Measurements from ENCODE around the gene DAG1. TPM values are rescaled to one million over a fixed set of nuclear protein-coding genes. Genes with fewer than 3 reads are reported as not detected.
A peak's percentile ranks its signal among the peaks of the same experiment; 100 is the strongest.

Gene DAG1
- total and polyA plus RNA-seq, 2 experiments from 2014 or later: 29.9 to 152 TPM

DNA sequence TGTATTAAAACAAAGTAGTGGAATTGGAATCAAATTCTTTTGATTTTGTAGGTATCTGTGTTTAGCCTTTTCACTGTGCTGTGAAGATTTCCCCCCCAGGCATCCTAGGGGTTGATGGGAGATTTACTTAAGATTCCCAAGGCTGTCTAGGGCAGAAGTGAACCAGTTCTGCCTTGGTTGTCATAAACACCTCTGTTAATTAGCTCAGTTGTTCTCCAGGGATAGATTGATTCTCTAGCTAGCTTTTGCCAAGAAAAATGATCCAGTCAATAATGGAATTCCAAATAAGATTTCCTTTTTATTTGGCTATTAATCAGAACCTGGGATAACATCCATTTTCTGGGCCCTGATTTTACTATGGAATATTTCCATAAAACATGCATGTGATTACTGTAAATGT lies 12.7 kb downstream of the DAG1 start:
- Mint-ChIP-seq H3K27me3 (ENCODE audit: insufficient read depth, low read depth, poor library complexity) (peaks cover 6% of the 10 kb centered on the region), H3K4me1 (peaks cover 14% of the 10 kb centered on the region), H3K36me3 (ENCODE audit: low read depth) (peaks cover 20% of the 10 kb centered on the region), H3K4me3 (no peak overlapping the region), H3K9me3 (no peaks in the 10 kb centered on the region), H3K27ac (no peak overlapping the region)
- Histone ChIP-seq H3K36me3 (ENCODE audit: insufficient read depth) (peaks cover 10% of the 10 kb centered on the region; the same call in 1 of the 2 replicates), H3K79me2 (replicated peaks; ENCODE audit: insufficient read depth) (peaks cover 90% of the 10 kb centered on the region), H3K4me2 (no peak overlapping the region), H3K4me3 (no peak overlapping the region), H3K27ac (ENCODE audit: low read depth) (peak overlapping the region; percentile 69; the same call in 1 of the 2 replicates), H3K9me2 (ENCODE audit: insufficient read depth) (no peaks in the 10 kb centered on the region), H3F3A (replicated peaks; ENCODE audit: low read depth) (peaks cover under 1% of the 10 kb centered on the region; the same call in 1 of the 2 replicates), H2AFZ (no peak overlapping the region), H4K20me1 (replicated peaks; ENCODE audit: insufficient read depth) (peaks cover 15% of the 10 kb centered on the region), H3K27me3 (ENCODE audit: insufficient read depth) (no peaks in the 10 kb centered on the region), H3K4me1 (ENCODE audit: insufficient read depth) (peaks cover 4% of the 10 kb centered on the region)
- no peak for ATAC-seq
- DNase-seq (ENCODE audit: low spot score): no peak
- TF ChIP-seq STAT1 (IDR thresholded peaks at IDR 0.05; ENCODE audit: unreplicated experiment) (no peak), EZH2 (IDR thresholded peaks at IDR 0.05; ENCODE audit: low read depth, unreplicated experiment) (no peak), ZNF331 (CRISPR knock-in tag; IDR thresholded peaks at IDR 0.05; ENCODE audit: low read depth) (no peak), POLR2AphosphoS5 (IDR thresholded peaks at IDR 0.05; ENCODE audit: low read depth) (no peak), JUNB (IDR thresholded peaks at IDR 0.05; ENCODE audit: unreplicated experiment) (no peak), EZH2phosphoT487 (IDR thresholded peaks at IDR 0.05; ENCODE audit: unreplicated experiment) (no peak), ZNF114 (CRISPR knock-in tag; IDR thresholded peaks at IDR 0.05) (no peak), ZNF462 (CRISPR knock-in tag; IDR thresholded peaks at IDR 0.05) (no peak), CREB1 (CRISPR knock-in tag; IDR thresholded peaks at IDR 0.05; ENCODE audit: low read depth) (no peak), NANOG (IDR thresholded peaks at IDR 0.05; ENCODE audit: borderline replicate concordance) (no peak)
- TF ChIP-seq, protein P1, sequence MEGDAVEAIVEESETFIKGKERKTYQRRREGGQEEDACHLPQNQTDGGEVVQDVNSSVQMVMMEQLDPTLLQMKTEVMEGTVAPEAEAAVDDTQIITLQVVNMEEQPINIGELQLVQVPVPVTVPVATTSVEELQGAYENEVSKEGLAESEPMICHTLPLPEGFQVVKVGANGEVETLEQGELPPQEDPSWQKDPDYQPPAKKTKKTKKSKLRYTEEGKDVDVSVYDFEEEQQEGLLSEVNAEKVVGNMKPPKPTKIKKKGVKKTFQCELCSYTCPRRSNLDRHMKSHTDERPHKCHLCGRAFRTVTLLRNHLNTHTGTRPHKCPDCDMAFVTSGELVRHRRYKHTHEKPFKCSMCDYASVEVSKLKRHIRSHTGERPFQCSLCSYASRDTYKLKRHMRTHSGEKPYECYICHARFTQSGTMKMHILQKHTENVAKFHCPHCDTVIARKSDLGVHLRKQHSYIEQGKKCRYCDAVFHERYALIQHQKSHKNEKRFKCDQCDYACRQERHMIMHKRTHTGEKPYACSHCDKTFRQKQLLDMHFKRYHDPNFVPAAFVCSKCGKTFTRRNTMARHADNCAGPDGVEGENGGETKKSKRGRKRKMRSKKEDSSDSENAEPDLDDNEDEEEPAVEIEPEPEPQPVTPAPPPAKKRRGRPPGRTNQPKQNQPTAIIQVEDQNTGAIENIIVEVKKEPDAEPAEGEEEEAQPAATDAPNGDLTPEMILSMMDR (conservative IDR thresholded peaks at IDR 0.05; ENCODE audit: low read depth in 2 of 2): no peak
- TF ChIP-seq, protein P2, sequence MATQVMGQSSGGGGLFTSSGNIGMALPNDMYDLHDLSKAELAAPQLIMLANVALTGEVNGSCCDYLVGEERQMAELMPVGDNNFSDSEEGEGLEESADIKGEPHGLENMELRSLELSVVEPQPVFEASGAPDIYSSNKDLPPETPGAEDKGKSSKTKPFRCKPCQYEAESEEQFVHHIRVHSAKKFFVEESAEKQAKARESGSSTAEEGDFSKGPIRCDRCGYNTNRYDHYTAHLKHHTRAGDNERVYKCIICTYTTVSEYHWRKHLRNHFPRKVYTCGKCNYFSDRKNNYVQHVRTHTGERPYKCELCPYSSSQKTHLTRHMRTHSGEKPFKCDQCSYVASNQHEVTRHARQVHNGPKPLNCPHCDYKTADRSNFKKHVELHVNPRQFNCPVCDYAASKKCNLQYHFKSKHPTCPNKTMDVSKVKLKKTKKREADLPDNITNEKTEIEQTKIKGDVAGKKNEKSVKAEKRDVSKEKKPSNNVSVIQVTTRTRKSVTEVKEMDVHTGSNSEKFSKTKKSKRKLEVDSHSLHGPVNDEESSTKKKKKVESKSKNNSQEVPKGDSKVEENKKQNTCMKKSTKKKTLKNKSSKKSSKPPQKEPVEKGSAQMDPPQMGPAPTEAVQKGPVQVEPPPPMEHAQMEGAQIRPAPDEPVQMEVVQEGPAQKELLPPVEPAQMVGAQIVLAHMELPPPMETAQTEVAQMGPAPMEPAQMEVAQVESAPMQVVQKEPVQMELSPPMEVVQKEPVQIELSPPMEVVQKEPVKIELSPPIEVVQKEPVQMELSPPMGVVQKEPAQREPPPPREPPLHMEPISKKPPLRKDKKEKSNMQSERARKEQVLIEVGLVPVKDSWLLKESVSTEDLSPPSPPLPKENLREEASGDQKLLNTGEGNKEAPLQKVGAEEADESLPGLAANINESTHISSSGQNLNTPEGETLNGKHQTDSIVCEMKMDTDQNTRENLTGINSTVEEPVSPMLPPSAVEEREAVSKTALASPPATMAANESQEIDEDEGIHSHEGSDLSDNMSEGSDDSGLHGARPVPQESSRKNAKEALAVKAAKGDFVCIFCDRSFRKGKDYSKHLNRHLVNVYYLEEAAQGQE (IDR thresholded peaks at IDR 0.05; ENCODE audit: unreplicated experiment): no peak
- TF ChIP-seq, protein P3, sequence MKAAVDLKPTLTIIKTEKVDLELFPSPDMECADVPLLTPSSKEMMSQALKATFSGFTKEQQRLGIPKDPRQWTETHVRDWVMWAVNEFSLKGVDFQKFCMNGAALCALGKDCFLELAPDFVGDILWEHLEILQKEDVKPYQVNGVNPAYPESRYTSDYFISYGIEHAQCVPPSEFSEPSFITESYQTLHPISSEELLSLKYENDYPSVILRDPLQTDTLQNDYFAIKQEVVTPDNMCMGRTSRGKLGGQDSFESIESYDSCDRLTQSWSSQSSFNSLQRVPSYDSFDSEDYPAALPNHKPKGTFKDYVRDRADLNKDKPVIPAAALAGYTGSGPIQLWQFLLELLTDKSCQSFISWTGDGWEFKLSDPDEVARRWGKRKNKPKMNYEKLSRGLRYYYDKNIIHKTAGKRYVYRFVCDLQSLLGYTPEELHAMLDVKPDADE (IDR thresholded peaks at IDR 0.05): no peak
